Endodermal cell (in vitro differentiated cells): Measurements from ENCODE around the gene RNASEH2A. TPM values are rescaled to one million over a fixed set of nuclear protein-coding genes. Genes with fewer than 3 reads are reported as not detected.

Source experiments
- DNase-seq: peaks from one replicate; pipeline ENCODE4 v3.0.0-alpha.2; 2017
- H3K27ac ChIP-seq: 2 replicates; pipeline ENCODE4 v1.5.1; 2013; ENCODE audit warnings: mild to moderate bottlenecking, low read depth, low read length, moderate library complexity
- H3K27me3 ChIP-seq: 2 replicates; pipeline ENCODE4 v1.6.1; 2013; ENCODE audit warnings: mild to moderate bottlenecking, low read length, moderate library complexity; ENCODE audit not compliant: insufficient read depth, control insufficient read depth, poor library complexity, severe bottlenecking
- H3K36me3 ChIP-seq: 2 replicates; pipeline ENCODE4 v1.7.0; 2013; ENCODE audit warnings: mild to moderate bottlenecking, low read length, moderate library complexity; ENCODE audit not compliant: control insufficient read depth, insufficient read depth
- H3K4me1 ChIP-seq: one replicate; pipeline ENCODE4 v1.7.0; 2013; ENCODE audit warnings: low read length; ENCODE audit not compliant: control insufficient read depth, insufficient read depth
- H3K4me3 ChIP-seq: 2 replicates; pipeline ENCODE4 v1.5.1; 2013; ENCODE audit warnings: mild to moderate bottlenecking, low read length, moderate library complexity
- H3K9ac ChIP-seq: 2 replicates; pipeline ENCODE4 v1.6.1; 2013; ENCODE audit warnings: mild to moderate bottlenecking, low read length, moderate library complexity; ENCODE audit not compliant: poor library complexity, severe bottlenecking; ENCODE audit errors: extremely low read depth
- H3K9me3 ChIP-seq: 2 replicates; pipeline ENCODE4 v1.6.1; 2013; ENCODE audit warnings: mild to moderate bottlenecking, low read length, moderate library complexity; ENCODE audit not compliant: control insufficient read depth
- H3K27ac Mint-ChIP-seq: 2 replicates; pipeline ENCODE4 v1.8.0; 2020; ENCODE audit warnings: mixed read lengths
- H3K27me3 Mint-ChIP-seq: 2 replicates; pipeline ENCODE4 v1.8.0; 2021; ENCODE audit warnings: mild to moderate bottlenecking, mixed read lengths; ENCODE audit not compliant: insufficient read depth
- H3K36me3 Mint-ChIP-seq: 2 replicates; pipeline ENCODE4 v1.8.0; 2020; ENCODE audit warnings: low read depth, mixed read lengths
- H3K4me1 Mint-ChIP-seq: 2 replicates; pipeline ENCODE4 v1.8.0; 2020; ENCODE audit warnings: mixed read lengths
- H3K4me3 Mint-ChIP-seq: 2 replicates; pipeline ENCODE4 v1.8.0; 2020; ENCODE audit warnings: mild to moderate bottlenecking, moderate library complexity, mixed read lengths
- H3K9me3 Mint-ChIP-seq: 2 replicates; pipeline ENCODE4 v1.8.0; 2020; ENCODE audit warnings: mild to moderate bottlenecking, mixed read lengths
- WGBS, 2 experiments: methylation state at CpG; one replicate each; pipeline versions ENCODE4 v1.1.5 to v1.1.7; 2013; ENCODE audit warnings: missing lambda C conversion rate in 2 of 2, mixed read lengths in 1 of 2; ENCODE audit not compliant: insufficient coverage in 1 of 2, insufficient read length in 1 of 2; 5-methylcytosine and 5-hydroxymethylcytosine counted together
- total RNA-seq, 2 donors: library from RNA; stranded (reverse); fragmentation: NEBNext Ultra II Directional in 1 of 2; extraction: Animal tissue kit (Norgen Biotek cat#: 25700) in 1 of 2; gene quantifications; 2 replicates in 1 of 2; 3 replicates in 1 of 2; pipeline ENCODE4 v1.2.1, GENCODE V29; 2021
- TF ChIP-seq, protein P1 (sequence below): fragments of 200-600 bp; sonication (generic); conservative IDR thresholded peaks from 2 replicates; pipeline ENCODE4 v1.5.0; 2021; ENCODE audit warnings: antibody characterized with exemption, mild to moderate bottlenecking

RNASEH2A gene
- total RNA-seq, 2 donors from 2014 or later: 51.0 to 97.1 TPM

DNA sequence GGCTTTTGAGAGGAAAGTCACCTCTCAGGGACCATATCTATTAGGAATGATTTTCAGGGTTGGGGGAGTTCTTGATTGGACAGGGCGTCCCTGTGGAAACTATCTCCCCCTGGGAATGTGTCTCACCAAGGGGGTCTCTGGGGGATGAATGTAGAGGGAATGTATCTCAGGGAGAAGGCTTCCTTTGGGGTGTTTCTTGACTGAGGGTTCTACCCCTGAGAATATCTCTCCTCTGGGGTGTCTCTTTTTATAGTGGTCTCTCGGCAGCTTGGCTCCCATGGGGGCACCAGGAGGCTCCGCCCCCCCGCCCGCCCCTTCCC, 27.0 kb downstream of the RNASEH2A start:
- no peaks in the 10 kb centered on the region for H3K36me3 Mint-ChIP-seq
- Histone ChIP-seq H3K4me3 (peak overlapping the region; percentile 35), H3K9ac (no peak overlapping the region), H3K9me3 (no peaks in the 10 kb centered on the region), H3K4me1 (no peaks in the 10 kb centered on the region), H3K27ac (no peak overlapping the region), H3K27me3 (peaks cover 79% of the 10 kb centered on the region), H3K36me3 (no peaks in the 10 kb centered on the region)
- WGBS, 2 experiments: 0% methylated on average over 5 of the region's 5 CpGs; no CpG with 5 or more reads in 1 of the 2 experiments
- peaks cover 87% of the 10 kb centered on the region for H3K27me3 Mint-ChIP-seq
- peaks cover 6% of the 10 kb centered on the region for H3K4me1 Mint-ChIP-seq
- peak overlapping the region; percentile 52 for H3K4me3 Mint-ChIP-seq
- no peak for DNase-seq
- no peak overlapping the region for H3K27ac Mint-ChIP-seq
- TF ChIP-seq, protein P1, sequence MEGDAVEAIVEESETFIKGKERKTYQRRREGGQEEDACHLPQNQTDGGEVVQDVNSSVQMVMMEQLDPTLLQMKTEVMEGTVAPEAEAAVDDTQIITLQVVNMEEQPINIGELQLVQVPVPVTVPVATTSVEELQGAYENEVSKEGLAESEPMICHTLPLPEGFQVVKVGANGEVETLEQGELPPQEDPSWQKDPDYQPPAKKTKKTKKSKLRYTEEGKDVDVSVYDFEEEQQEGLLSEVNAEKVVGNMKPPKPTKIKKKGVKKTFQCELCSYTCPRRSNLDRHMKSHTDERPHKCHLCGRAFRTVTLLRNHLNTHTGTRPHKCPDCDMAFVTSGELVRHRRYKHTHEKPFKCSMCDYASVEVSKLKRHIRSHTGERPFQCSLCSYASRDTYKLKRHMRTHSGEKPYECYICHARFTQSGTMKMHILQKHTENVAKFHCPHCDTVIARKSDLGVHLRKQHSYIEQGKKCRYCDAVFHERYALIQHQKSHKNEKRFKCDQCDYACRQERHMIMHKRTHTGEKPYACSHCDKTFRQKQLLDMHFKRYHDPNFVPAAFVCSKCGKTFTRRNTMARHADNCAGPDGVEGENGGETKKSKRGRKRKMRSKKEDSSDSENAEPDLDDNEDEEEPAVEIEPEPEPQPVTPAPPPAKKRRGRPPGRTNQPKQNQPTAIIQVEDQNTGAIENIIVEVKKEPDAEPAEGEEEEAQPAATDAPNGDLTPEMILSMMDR: no peak
- H3K9me3 Mint-ChIP-seq: no peaks in the 10 kb centered on the region

DNA sequence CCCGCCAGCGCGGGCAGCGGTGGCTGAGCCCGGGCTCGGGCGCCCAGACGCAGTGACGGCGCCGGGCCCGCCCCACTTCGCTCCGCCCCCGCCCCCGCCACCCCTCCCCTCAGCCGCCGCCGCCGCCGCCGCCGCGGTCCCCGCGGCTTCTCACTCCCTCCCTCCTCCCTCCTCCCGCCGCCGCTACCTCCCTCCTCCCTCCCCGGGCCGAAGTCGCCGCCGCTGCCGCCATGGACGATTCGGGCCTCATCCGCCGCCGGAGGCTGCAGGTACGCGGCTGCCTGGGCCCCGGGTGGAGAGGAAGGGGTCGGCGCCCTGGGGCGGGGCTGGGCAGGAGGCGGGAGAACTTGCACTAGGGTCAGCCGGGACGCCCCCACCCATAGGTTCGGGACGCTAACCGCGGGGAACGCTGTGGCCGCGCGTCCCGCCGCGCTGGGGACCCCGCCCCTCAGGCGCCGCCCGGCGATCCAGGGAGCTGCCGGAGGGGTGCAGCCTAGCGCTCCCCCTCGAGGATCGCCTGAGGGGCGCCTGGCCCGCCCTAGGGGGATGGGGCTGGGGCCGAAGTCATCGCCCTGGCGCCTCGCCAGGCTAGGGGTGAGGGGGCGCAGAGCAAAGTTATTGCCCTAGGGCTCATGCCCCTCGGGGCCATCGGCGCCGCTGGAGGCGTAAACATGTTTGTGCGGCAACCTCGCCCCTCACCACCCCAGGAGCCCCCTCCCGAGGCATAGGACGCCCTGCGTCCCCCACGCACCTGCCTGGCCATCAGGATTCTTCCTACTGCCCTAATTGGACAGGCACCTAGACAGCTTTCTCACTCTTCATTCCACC, 27.6 kb downstream of the RNASEH2A start:
- Histone ChIP-seq H3K27me3 (peaks cover 76% of the 10 kb centered on the region), H3K36me3 (no peaks in the 10 kb centered on the region), H3K9ac (no peak overlapping the region), H3K27ac (no peak overlapping the region), H3K4me3 (peak overlapping the region; percentile 71), H3K4me1 (no peaks in the 10 kb centered on the region), H3K9me3 (no peaks in the 10 kb centered on the region)
- H3K4me3 Mint-ChIP-seq: peak overlapping the region; percentile 52
- no peaks in the 10 kb centered on the region for H3K36me3 Mint-ChIP-seq
- WGBS, 2 experiments: 1% methylated on average over 20 to 59 of the region's 87 CpGs
- TF ChIP-seq, protein P1: no peak
- DNase-seq: peak; percentile 88
- peaks cover 4% of the 10 kb centered on the region for H3K4me1 Mint-ChIP-seq
- H3K9me3 Mint-ChIP-seq: no peaks in the 10 kb centered on the region
- H3K27me3 Mint-ChIP-seq: peaks cover 87% of the 10 kb centered on the region
- no peak overlapping the region for H3K27ac Mint-ChIP-seq

DNA sequence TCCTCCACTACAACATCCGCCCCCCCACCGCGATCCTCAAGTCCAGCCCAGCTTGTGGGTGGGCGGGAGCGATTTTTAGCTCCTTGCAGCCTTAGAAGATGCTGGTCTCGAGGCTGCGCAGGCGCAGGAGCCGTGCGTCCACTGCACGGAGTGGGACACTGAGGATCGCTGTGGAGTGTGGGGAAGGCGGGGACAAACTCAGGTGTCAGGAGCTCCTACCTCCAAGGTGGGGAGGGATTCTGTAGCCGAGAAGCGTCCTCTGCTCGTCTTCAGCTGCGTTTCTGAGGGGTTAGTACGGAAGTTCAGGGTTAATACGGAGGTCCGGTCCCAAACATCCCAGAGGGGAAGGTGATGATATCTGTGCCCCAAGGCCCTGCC, 28.2 kb downstream of the RNASEH2A start, which contains the start of gene RTBDN:
Gene RTBDN (minus strand): TSS at position 14 of the 378 bp plus-strand sequence. CDS start 4,600 bp downstream, outside the sequence.
- H3K27ac ChIP-seq: no peak within 1 kb of the TSS
- peak within 1 kb of the TSS; percentile 52 for H3K4me3 Mint-ChIP-seq

More for the DNA sequence above, 28.2 kb downstream of the RNASEH2A start, which contains the start of gene RTBDN:
- peak within 1 kb of the TSS; percentile 71 for H3K4me3 ChIP-seq
- no peaks in the 10 kb centered on the region for H3K9me3 ChIP-seq
- Mint-ChIP-seq H3K27me3 (peaks cover 90% of the 10 kb centered on the region), H3K9me3 (no peaks in the 10 kb centered on the region), H3K4me1 (peaks cover 4% of the 10 kb centered on the region), H3K27ac (no peak within 1 kb of the TSS), H3K36me3 (no peaks in the 10 kb centered on the region)
- no peaks in the 10 kb centered on the region for H3K36me3 ChIP-seq
- TF ChIP-seq, protein P1: no peak
- no peaks in the 10 kb centered on the region for H3K4me1 ChIP-seq
- no peak within 1 kb of the TSS for H3K9ac ChIP-seq
- 15 to 30% methylated on average over 10 to 20 of the region's 20 CpGs for WGBS, 2 experiments
- H3K27me3 ChIP-seq: peaks cover 79% of the 10 kb centered on the region
- no peak for DNase-seq
